Neural progenitor cell (in vitro differentiated cells): ENCODE results near the gene USP36. TPM values are rescaled to one million over a fixed set of nuclear protein-coding genes. Genes with fewer than 3 reads are reported as not detected.

Experiments
- DNase-seq: peaks from one replicate; pipeline ENCODE4 v3.0.0-alpha.2; 2016; ENCODE audit warnings: low spot score
- H2AFZ ChIP-seq: fragments of 200-600 bp; sonication (generic); replicated peaks from 2 replicates; pipeline ENCODE4 v1.6.1; 2016; ENCODE audit warnings: antibody characterized with exemption
- H3F3A ChIP-seq: fragments of 200-600 bp; sonication (generic); 2 replicates; pipeline ENCODE4 v1.6.1; 2016; ENCODE audit warnings: antibody characterized with exemption, low read depth
- H3K27ac ChIP-seq: fragments of 200-600 bp; sonication (generic); 2 replicates; pipeline ENCODE4 v1.5.1; 2016; ENCODE audit warnings: mild to moderate bottlenecking
- H3K27me3 ChIP-seq: fragments of 200-600 bp; sonication (generic); 2 replicates; pipeline ENCODE4 v1.6.1; 2016; ENCODE audit warnings: mild to moderate bottlenecking, moderate library complexity
- H3K36me3 ChIP-seq: fragments of 200-600 bp; sonication (generic); 2 replicates; pipeline ENCODE4 v1.5.1; 2016
- H3K4me1 ChIP-seq: fragments of 200-600 bp; sonication (generic); 2 replicates; pipeline ENCODE4 v1.6.1; 2016; ENCODE audit warnings: mixed run types
- H3K4me2 ChIP-seq: fragments of 200-600 bp; sonication (generic); 2 replicates; pipeline ENCODE4 v1.6.1; 2016
- H3K4me3 ChIP-seq: fragments of 200-600 bp; sonication (generic); 2 replicates; pipeline ENCODE4 v1.5.1; 2016
- H3K79me2 ChIP-seq: fragments of 200-600 bp; sonication (generic); 2 replicates; pipeline ENCODE4 v1.6.1; 2016; ENCODE audit warnings: low read depth
- H3K9ac ChIP-seq: fragments of 200-600 bp; sonication (generic); 2 replicates; pipeline ENCODE4 v1.6.1; 2016
- H3K9me3 ChIP-seq: fragments of 200-600 bp; sonication (generic); 2 replicates; pipeline ENCODE4 v1.5.1; 2016; ENCODE audit warnings: low read depth
- H4K20me1 ChIP-seq: fragments of 200-600 bp; sonication (generic); 2 replicates; pipeline ENCODE4 v1.6.1; 2016; ENCODE audit warnings: low read depth
- H3K27ac Mint-ChIP-seq: 3 replicates; pipeline ENCODE4 v1.8.0; 2021; ENCODE audit warnings: mixed read lengths
- H3K27me3 Mint-ChIP-seq: 2 replicates; pipeline ENCODE4 v1.8.0; 2022; ENCODE audit warnings: low read depth, mild to moderate bottlenecking, inconsistent platforms, moderate library complexity, mixed read lengths; ENCODE audit not compliant: insufficient read depth
- H3K36me3 Mint-ChIP-seq: 3 replicates; pipeline ENCODE4 v1.8.0; 2021; ENCODE audit warnings: mixed read lengths
- H3K4me1 Mint-ChIP-seq: 3 replicates; pipeline ENCODE4 v1.8.0; 2021; ENCODE audit warnings: mixed read lengths
- H3K4me3 Mint-ChIP-seq: 3 replicates; pipeline ENCODE4 v1.8.0; 2021; ENCODE audit warnings: mild to moderate bottlenecking, moderate library complexity, mixed read lengths
- H3K9me3 Mint-ChIP-seq: 3 replicates; pipeline ENCODE4 v1.8.0; 2020; ENCODE audit warnings: mixed read lengths
- CTCF ChIP-seq: fragments of 200-600 bp; sonication (generic); IDR thresholded peaks from 2 replicates; pipeline ENCODE4 v1.5.1; 2017; ENCODE audit warnings: antibody characterized with exemption, mild to moderate bottlenecking
- EZH2 ChIP-seq: fragments of 200-600 bp; sonication (generic); IDR thresholded peaks from 2 replicates; pipeline ENCODE4 v1.6.1; 2017; ENCODE audit warnings: antibody characterized with exemption, mild to moderate bottlenecking, moderate library complexity
- EZH2phosphoT487 ChIP-seq: fragments of 200-600 bp; sonication (generic); IDR thresholded peaks from 2 replicates; pipeline ENCODE4 v1.6.1; 2017; ENCODE audit warnings: antibody characterized with exemption
- total RNA-seq: library from RNA; depleted of rRNA; stranded (reverse); fragments of >200 nt; gene quantifications from 2 replicates; pipeline ENCODE4 v1.2.3, GENCODE V29; 2015; ENCODE audit warnings: low replicate concordance

Gene USP36
- total RNA-seq, 1 donor from 2014 or later = 16.6 TPM

- H4K20me1 ChIP-seq = peaks cover 23% of the 10 kb centered on the region
- Mint-ChIP-seq H3K4me3 (no peak overlapping the region), H3K4me1 (peaks cover 18% of the 10 kb centered on the region), H3K36me3 (peaks cover 26% of the 10 kb centered on the region), H3K27ac (no peak overlapping the region), H3K9me3 (no peaks in the 10 kb centered on the region), H3K27me3 (peaks cover 2% of the 10 kb centered on the region)
- H3K9me3 ChIP-seq = no peaks in the 10 kb centered on the region
- no peak for DNase-seq
- no peak overlapping the region for H3K9ac ChIP-seq
- H2AFZ ChIP-seq = no peak overlapping the region
- no peak for TF ChIP-seq EZH2phosphoT487
- TF ChIP-seq CTCF = no peak
- no peak for TF ChIP-seq EZH2
- peaks cover 34% of the 10 kb centered on the region for H3K79me2 ChIP-seq
- H3F3A ChIP-seq = no peaks in the 10 kb centered on the region
- H3K27me3 ChIP-seq = no peaks in the 10 kb centered on the region
- no peak overlapping the region for H3K4me2 ChIP-seq
- peaks cover 7% of the 10 kb centered on the region for H3K4me1 ChIP-seq
- H3K27ac ChIP-seq = no peak overlapping the region
- no peak overlapping the region for H3K4me3 ChIP-seq
- H3K36me3 ChIP-seq = no peaks in the 10 kb centered on the region
Observed at GRCh38 chr17:78834571-78834970, 6.0 kb downstream of the USP36 start.

GRCh38 chr17:78832541-78832810 lies 8.1 kb downstream of the USP36 start:
- H3K27ac Mint-ChIP-seq = no peak overlapping the region
- H3K79me2 ChIP-seq = peaks cover 13% of the 10 kb centered on the region

GRCh38 chr17:78831688-78832540 lies 8.7 kb downstream of the USP36 start:
- DNase-seq = no peak
- H3K4me3 ChIP-seq = no peak overlapping the region
- no peak overlapping the region for H3K4me2 ChIP-seq
- no peaks in the 10 kb centered on the region for H3K4me1 Mint-ChIP-seq
- H3K9ac ChIP-seq = no peak overlapping the region
- H3K79me2 ChIP-seq = peaks cover 8% of the 10 kb centered on the region
- H3K27me3 ChIP-seq = no peaks in the 10 kb centered on the region
- no peaks in the 10 kb centered on the region for H3F3A ChIP-seq
- H4K20me1 ChIP-seq = peaks cover 23% of the 10 kb centered on the region
- H3K9me3 Mint-ChIP-seq = no peaks in the 10 kb centered on the region
- H3K27ac Mint-ChIP-seq = no peak overlapping the region
- H3K4me3 Mint-ChIP-seq = no peak overlapping the region
- no peak overlapping the region for H3K27ac ChIP-seq
- peaks cover 2% of the 10 kb centered on the region for H3K27me3 Mint-ChIP-seq
- H2AFZ ChIP-seq = no peak overlapping the region
- TF ChIP-seq EZH2 = no peak
- TF ChIP-seq EZH2phosphoT487 = no peak
- no peak for TF ChIP-seq CTCF
- H3K9me3 ChIP-seq = no peaks in the 10 kb centered on the region
- peaks cover 31% of the 10 kb centered on the region for H3K36me3 Mint-ChIP-seq
- H3K4me1 ChIP-seq = no peaks in the 10 kb centered on the region
- H3K36me3 ChIP-seq = no peaks in the 10 kb centered on the region

More at GRCh38 chr17:78832541-78832810, 8.1 kb downstream of the USP36 start:
- Histone ChIP-seq H3K9ac (no peak overlapping the region), H3K36me3 (no peaks in the 10 kb centered on the region), H3F3A (no peaks in the 10 kb centered on the region), H3K4me3 (no peak overlapping the region), H3K27me3 (no peaks in the 10 kb centered on the region), H3K4me1 (no peaks in the 10 kb centered on the region), H3K9me3 (no peaks in the 10 kb centered on the region), H3K4me2 (no peak overlapping the region), H2AFZ (no peak overlapping the region), H4K20me1 (peaks cover 23% of the 10 kb centered on the region), H3K27ac (no peak overlapping the region)
- DNase-seq = no peak
- Mint-ChIP-seq H3K9me3 (no peaks in the 10 kb centered on the region), H3K27me3 (peaks cover 2% of the 10 kb centered on the region), H3K36me3 (peaks cover 33% of the 10 kb centered on the region), H3K4me1 (peaks cover 2% of the 10 kb centered on the region), H3K4me3 (no peak overlapping the region)
- TF ChIP-seq EZH2 (no peak), EZH2phosphoT487 (no peak)

- H3K36me3 Mint-ChIP-seq = peaks cover 32% of the 10 kb centered on the region
- no peaks in the 10 kb centered on the region for H3K9me3 Mint-ChIP-seq
- H2AFZ ChIP-seq = no peak overlapping the region
- H3K4me1 ChIP-seq = no peaks in the 10 kb centered on the region
- peaks cover 8% of the 10 kb centered on the region for H3K79me2 ChIP-seq
- H3K9me3 ChIP-seq = no peaks in the 10 kb centered on the region
- H3F3A ChIP-seq = no peaks in the 10 kb centered on the region
- no peak for DNase-seq
- H3K27me3 Mint-ChIP-seq = peaks cover 2% of the 10 kb centered on the region
- no peaks in the 10 kb centered on the region for H3K36me3 ChIP-seq
- H3K9ac ChIP-seq = no peak overlapping the region
- TF ChIP-seq EZH2phosphoT487 (no peak), EZH2 (no peak), CTCF (no peak)
- no peaks in the 10 kb centered on the region for H3K27me3 ChIP-seq
- no peak overlapping the region for H3K4me2 ChIP-seq
- no peaks in the 10 kb centered on the region for H3K4me1 Mint-ChIP-seq
- no peak overlapping the region for H3K4me3 ChIP-seq
- H4K20me1 ChIP-seq = peaks cover 23% of the 10 kb centered on the region
- H3K27ac Mint-ChIP-seq = no peak overlapping the region
- H3K27ac ChIP-seq = no peak overlapping the region
- H3K4me3 Mint-ChIP-seq = no peak overlapping the region
Observed at GRCh38 chr17:78829477-78829876, 11.1 kb downstream of the USP36 start.
